Epithelial cell of umbilical artery (primary cell): ENCODE measurements around the gene SNAI3. TPM values are rescaled to one million over a fixed set of nuclear protein-coding genes. Genes with fewer than 3 reads are reported as not detected.

Experiments used
- total RNA-seq: library from RNA; depleted of rRNA; stranded (reverse); fragments of >200 nt; gene quantifications from 2 replicates; pipeline ENCODE4 v1.2.3, GENCODE V29; 2014

SNAI3 gene
- total RNA-seq, result 0.32 TPM in 1 of 2 replicates, not detected in the other

GRCh38 chr16:88686439-88687253, at the start of gene SNAI3:
Gene SNAI3, minus strand, starts transcription at chr16:88686507. Its CDS starts 101 bp downstream, at chr16:88686406.

GRCh38 chr16:88706229-88706964, 20.1 kb upstream of the SNAI3 start, which contains the start of the genes CTU2 and RNF166:
Gene CTU2, plus strand, starts transcription at chr16:88706503. Its CDS starts 28 bp downstream, at chr16:88706531.
Gene RNF166, minus strand, starts transcription at chr16:88706408. Its CDS starts 83 bp downstream, at chr16:88706325.

GRCh38 chr16:88662843-88663606, 23.3 kb downstream of the SNAI3 start, which contains the start of gene MVD:
Gene MVD, minus strand, starts transcription at chr16:88663091. Its CDS starts 11 bp downstream, at chr16:88663080.

GRCh38 chr16:88650749-88651275, 35.5 kb downstream of the SNAI3 start, which contains the start of gene CYBA:
Gene CYBA, minus strand, starts transcription at chr16:88651053. Its CDS starts 40 bp downstream, at chr16:88651013.

GRCh38 chr16:88638323-88639230, 47.7 kb downstream of the SNAI3 start, which contains the start of gene IL17C:
Gene IL17C, plus strand, starts transcription at chr16:88638572. Its CDS starts 70 bp downstream, at chr16:88638642.

Other genes with a start within 250 kb of the SNAI3 start
- gene ZFPM1, start 233.2 kb downstream of the SNAI3 start, total RNA-seq, result 0.30 and 0.97 TPM in 2 replicates
- 10.1 and 12.5 TPM in 2 replicates for gene ZC3H18, start 116.1 kb downstream of the SNAI3 start, total RNA-seq
- not detected in 2 replicates for gene IL17C, start 47.9 kb downstream of the SNAI3 start, total RNA-seq
- gene CYBA, start 35.5 kb downstream of the SNAI3 start, total RNA-seq, result 27.1 and 97.4 TPM in 2 replicates
- 79.2 and 82.8 TPM in 2 replicates for gene MVD, start 23.4 kb downstream of the SNAI3 start, total RNA-seq
- 24.9 and 26.3 TPM in 2 replicates for gene RNF166, start 19.9 kb upstream of the SNAI3 start, total RNA-seq
- 29.3 and 41.6 TPM in 2 replicates for gene CTU2, start 20.0 kb upstream of the SNAI3 start, total RNA-seq
- 167 and 169 TPM in 2 replicates for gene PIEZO1, start 98.7 kb upstream of the SNAI3 start, total RNA-seq
- 13.3 and 17.0 TPM in 2 replicates for gene CDT1, start 117.3 kb upstream of the SNAI3 start, total RNA-seq
- gene APRT, start 125.4 kb upstream of the SNAI3 start, total RNA-seq, result 121 and 151 TPM in 2 replicates
- 11.7 and 16.9 TPM in 2 replicates for gene GALNS, start 170.4 kb upstream of the SNAI3 start, total RNA-seq
- 42.9 and 61.4 TPM in 2 replicates for gene TRAPPC2L, start 170.6 kb upstream of the SNAI3 start, total RNA-seq
- not detected in 2 replicates for gene PABPN1L, start 180.2 kb upstream of the SNAI3 start, total RNA-seq